Measurements from ENCODE around the gene PAXIP1. TPM values are rescaled to one million over a fixed set of nuclear protein-coding genes. Genes with fewer than 3 reads are reported as not detected.

PAXIP1 gene
- total RNA-seq, 4 donors from 2014 or later: 9.0 to 10.3 (median 9.8) TPM

DNA sequence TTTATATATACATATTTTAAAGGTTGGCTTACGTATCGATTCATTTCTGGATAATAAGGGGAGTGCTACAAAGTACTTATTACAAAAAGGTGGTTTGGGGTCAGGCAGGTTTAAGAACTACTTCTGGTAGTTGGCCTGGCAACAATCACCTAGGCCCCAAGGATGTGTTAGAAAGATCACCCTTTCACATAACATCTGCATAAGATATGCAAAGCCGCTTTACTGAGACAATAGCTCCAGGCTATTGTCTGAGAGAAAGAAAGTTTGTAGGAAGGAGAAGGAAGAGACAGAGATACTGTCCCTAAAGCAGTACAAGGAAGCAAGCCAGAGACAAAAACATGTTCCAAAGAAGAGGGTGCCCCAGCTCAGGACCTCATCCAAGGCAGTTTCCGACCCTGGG lies 6.2 kb downstream of the PAXIP1 start:
- no peak for TF ChIP-seq POLR2A (IDR thresholded peaks at IDR 0.05)
- TF ChIP-seq, protein P1, sequence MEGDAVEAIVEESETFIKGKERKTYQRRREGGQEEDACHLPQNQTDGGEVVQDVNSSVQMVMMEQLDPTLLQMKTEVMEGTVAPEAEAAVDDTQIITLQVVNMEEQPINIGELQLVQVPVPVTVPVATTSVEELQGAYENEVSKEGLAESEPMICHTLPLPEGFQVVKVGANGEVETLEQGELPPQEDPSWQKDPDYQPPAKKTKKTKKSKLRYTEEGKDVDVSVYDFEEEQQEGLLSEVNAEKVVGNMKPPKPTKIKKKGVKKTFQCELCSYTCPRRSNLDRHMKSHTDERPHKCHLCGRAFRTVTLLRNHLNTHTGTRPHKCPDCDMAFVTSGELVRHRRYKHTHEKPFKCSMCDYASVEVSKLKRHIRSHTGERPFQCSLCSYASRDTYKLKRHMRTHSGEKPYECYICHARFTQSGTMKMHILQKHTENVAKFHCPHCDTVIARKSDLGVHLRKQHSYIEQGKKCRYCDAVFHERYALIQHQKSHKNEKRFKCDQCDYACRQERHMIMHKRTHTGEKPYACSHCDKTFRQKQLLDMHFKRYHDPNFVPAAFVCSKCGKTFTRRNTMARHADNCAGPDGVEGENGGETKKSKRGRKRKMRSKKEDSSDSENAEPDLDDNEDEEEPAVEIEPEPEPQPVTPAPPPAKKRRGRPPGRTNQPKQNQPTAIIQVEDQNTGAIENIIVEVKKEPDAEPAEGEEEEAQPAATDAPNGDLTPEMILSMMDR (IDR thresholded peaks at IDR 0.05): no peak
- no peak for TF ChIP-seq EP300 (IDR thresholded peaks at IDR 0.05)
- H3K27ac ChIP-seq: no peak overlapping the region
- peaks cover 0 to 50% (median 0%) of the 10 kb centered on the region in 3 donors for H3K36me3 ChIP-seq
- DNase-seq (ENCODE audit: low spot score in 2 of 2): no peak
- WGBS, 2 donors: 95 to 98% methylated on average over 4 of the region's 4 CpGs
- H3K4me1 ChIP-seq: peaks cover 0 to 18% (median 3%) of the 10 kb centered on the region in 4 donors
- H3K27me3 ChIP-seq: no peaks in the 10 kb centered on the region
- no peaks in the 10 kb centered on the region for H3K9me3 ChIP-seq
- H3K4me3 ChIP-seq: no peak overlapping the region

GRCh38 chr7:154996101-154996500 lies 6.8 kb downstream of the PAXIP1 start:
- H3K36me3 ChIP-seq: peaks cover 0 to 55% (median 0%) of the 10 kb centered on the region in 3 donors
- no peak overlapping the region for H3K4me3 ChIP-seq
- H3K27ac ChIP-seq: no peak overlapping the region
- H3K9me3 ChIP-seq: no peaks in the 10 kb centered on the region
- H3K4me1 ChIP-seq: peaks cover 0 to 11% (median 0%) of the 10 kb centered on the region in 4 donors
- no peak for DNase-seq (ENCODE audit: low spot score in 2 of 2)
- 95 to 97% methylated on average over 1 of the region's 1 CpG for WGBS, 2 donors
- no peaks in the 10 kb centered on the region for H3K27me3 ChIP-seq
- TF ChIP-seq, protein P1 (IDR thresholded peaks at IDR 0.05): no peak
- no peak for TF ChIP-seq EP300 (IDR thresholded peaks at IDR 0.05)
- TF ChIP-seq POLR2A (IDR thresholded peaks at IDR 0.05): no peak

- H3K36me3 ChIP-seq: peaks cover 0 to 61% (median 0%) of the 10 kb centered on the region in 3 donors
- no peaks in the 10 kb centered on the region for H3K9me3 ChIP-seq
- DNase-seq (ENCODE audit: low spot score in 2 of 2): no peak
- H3K4me1 ChIP-seq: peaks cover 0 to under 1% (median 0%) of the 10 kb centered on the region in 4 donors
- WGBS, 2 donors: 68 to 69% methylated on average over 2 of the region's 2 CpGs
- no peaks in the 10 kb centered on the region for H3K27me3 ChIP-seq
- TF ChIP-seq EP300 (IDR thresholded peaks at IDR 0.05) (no peak), POLR2A (IDR thresholded peaks at IDR 0.05) (no peak)
- TF ChIP-seq, protein P1 (IDR thresholded peaks at IDR 0.05): no peak
- H3K4me3 ChIP-seq: no peak overlapping the region
- H3K27ac ChIP-seq: no peak overlapping the region
Measured at GRCh38 chr7:154994996-154995395, 7.9 kb downstream of the PAXIP1 start.

GRCh38 chr7:154990964-154991540 lies 11.9 kb downstream of the PAXIP1 start:
- Histone ChIP-seq H3K27ac (no peak overlapping the region), H3K9me3 (no peaks in the 10 kb centered on the region), H3K4me1 (no peaks in the 10 kb centered on the region), H3K4me3 (no peak overlapping the region), H3K36me3 (peaks cover 0 to 48% (median 0%) of the 10 kb centered on the region in 3 donors), H3K27me3 (no peaks in the 10 kb centered on the region)
- TF ChIP-seq EP300 (IDR thresholded peaks at IDR 0.05) (no peak), POLR2A (IDR thresholded peaks at IDR 0.05) (no peak)
- TF ChIP-seq, protein P1 (IDR thresholded peaks at IDR 0.05): no peak
- 81% methylated on average over 3 of the region's 3 CpGs for WGBS, 2 donors
- DNase-seq (ENCODE audit: low spot score in 2 of 2): no peak

DNA sequence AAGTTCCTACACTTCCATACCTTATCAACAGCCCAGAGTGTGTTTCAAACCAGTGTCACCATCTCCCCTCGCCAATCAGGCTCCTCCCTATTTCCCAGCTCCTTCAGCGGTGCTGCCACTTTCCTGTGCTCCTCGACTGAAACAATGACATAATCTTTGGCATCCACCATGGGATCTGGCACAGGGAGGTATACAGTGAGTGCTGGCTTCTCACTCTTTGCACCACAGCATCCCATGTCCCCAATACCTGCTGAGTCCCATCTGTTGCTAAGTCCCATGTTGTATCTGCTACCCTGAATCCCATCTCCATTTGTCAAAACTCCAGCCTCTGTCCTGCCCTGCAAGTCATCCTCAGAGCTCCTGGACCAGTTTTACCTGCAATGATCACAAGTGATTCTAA lies 15.4 kb downstream of the PAXIP1 start:
- Histone ChIP-seq H3K27me3 (no peaks in the 10 kb centered on the region), H3K36me3 (peaks cover 0 to 33% (median 0%) of the 10 kb centered on the region in 3 donors), H3K27ac (no peak overlapping the region), H3K9me3 (no peaks in the 10 kb centered on the region), H3K4me3 (no peak overlapping the region), H3K4me1 (no peaks in the 10 kb centered on the region)
- TF ChIP-seq, protein P1 (IDR thresholded peaks at IDR 0.05): no peak
- TF ChIP-seq POLR2A (IDR thresholded peaks at IDR 0.05): no peak
- no peak for TF ChIP-seq EP300 (IDR thresholded peaks at IDR 0.05)
- no peak for DNase-seq (ENCODE audit: low spot score in 2 of 2)
- 59 to 65% methylated on average over 3 of the region's 3 CpGs for WGBS, 2 donors

Data from tibial nerve (tissue), 4 donors.